Measurements from ENCODE around the gene HHATL. TPM values are rescaled to one million over a fixed set of nuclear protein-coding genes. Genes with fewer than 3 reads are reported as not detected.

HHATL gene
- total RNA-seq, 1 experiment from 2014 or later: not detected

GRCh38 chr3:42684632-42685362 is 17.8 kb downstream of the HHATL start:
- H3K4me3 Mint-ChIP-seq (ENCODE audit: unreplicated experiment): no peak overlapping the region
- POLR2A ChIA-PET: no interaction called here

GRCh38 chr3:42683875-42684598 is 18.6 kb downstream of the HHATL start:
- Histone ChIP-seq H3K9me3 (no peaks in the 10 kb centered on the region), H3K36me3 (ENCODE audit: control insufficient read depth, insufficient read depth, low read length) (no peaks in the 10 kb centered on the region), H3K4me3 (ENCODE audit: low read depth, low read length) (no peak overlapping the region), H3K27me3 (replicated peaks; ENCODE audit: control insufficient read depth, insufficient read depth, low read length) (no peaks in the 10 kb centered on the region), H3K4me1 (no peaks in the 10 kb centered on the region)
- H3K4me3 Mint-ChIP-seq (ENCODE audit: unreplicated experiment): no peak overlapping the region
- TF ChIP-seq, protein P1, sequence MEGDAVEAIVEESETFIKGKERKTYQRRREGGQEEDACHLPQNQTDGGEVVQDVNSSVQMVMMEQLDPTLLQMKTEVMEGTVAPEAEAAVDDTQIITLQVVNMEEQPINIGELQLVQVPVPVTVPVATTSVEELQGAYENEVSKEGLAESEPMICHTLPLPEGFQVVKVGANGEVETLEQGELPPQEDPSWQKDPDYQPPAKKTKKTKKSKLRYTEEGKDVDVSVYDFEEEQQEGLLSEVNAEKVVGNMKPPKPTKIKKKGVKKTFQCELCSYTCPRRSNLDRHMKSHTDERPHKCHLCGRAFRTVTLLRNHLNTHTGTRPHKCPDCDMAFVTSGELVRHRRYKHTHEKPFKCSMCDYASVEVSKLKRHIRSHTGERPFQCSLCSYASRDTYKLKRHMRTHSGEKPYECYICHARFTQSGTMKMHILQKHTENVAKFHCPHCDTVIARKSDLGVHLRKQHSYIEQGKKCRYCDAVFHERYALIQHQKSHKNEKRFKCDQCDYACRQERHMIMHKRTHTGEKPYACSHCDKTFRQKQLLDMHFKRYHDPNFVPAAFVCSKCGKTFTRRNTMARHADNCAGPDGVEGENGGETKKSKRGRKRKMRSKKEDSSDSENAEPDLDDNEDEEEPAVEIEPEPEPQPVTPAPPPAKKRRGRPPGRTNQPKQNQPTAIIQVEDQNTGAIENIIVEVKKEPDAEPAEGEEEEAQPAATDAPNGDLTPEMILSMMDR (IDR thresholded peaks at IDR 0.05; ENCODE audit: insufficient read depth in 1 of 2, low read depth in 1 of 2, low read length in 1 of 2, severe bottlenecking in 1 of 2, unreplicated experiment in 1 of 2): no peak
- H3K4me1 Mint-ChIP-seq (ENCODE audit: low read depth, unreplicated experiment): no peaks in the 10 kb centered on the region
- DNase-seq: peak; percentile 23 to 70
- ChIA-PET POLR2A (no interaction called here), CTCF (no interaction called here)
- BruUV-seq (replicated peaks): no TSS peak
- H3K9me3 Mint-ChIP-seq (ENCODE audit: unreplicated experiment): no peaks in the 10 kb centered on the region
- no peak overlapping the region for H3K27ac Mint-ChIP-seq (ENCODE audit: unreplicated experiment)
- intact Hi-C loops (cut with micrococcal nuclease; ENCODE audit: unreplicated experiment): no loop called here
- no peaks in the 10 kb centered on the region for H3K36me3 Mint-ChIP-seq (ENCODE audit: insufficient read depth, unreplicated experiment)
- H3K27me3 Mint-ChIP-seq (ENCODE audit: insufficient read depth, unreplicated experiment): peaks cover 5% of the 10 kb centered on the region

More at GRCh38 chr3:42684632-42685362, 17.8 kb downstream of the HHATL start:
- intact Hi-C loops (cut with micrococcal nuclease; ENCODE audit: unreplicated experiment): no loop called here
- BruUV-seq (replicated peaks): no TSS peak
- DNase-seq: peak in 1 of 2 experiments; percentile 5
- Mint-ChIP-seq H3K27ac (ENCODE audit: unreplicated experiment) (no peak overlapping the region), H3K27me3 (ENCODE audit: insufficient read depth, unreplicated experiment) (peaks cover 10% of the 10 kb centered on the region), H3K9me3 (ENCODE audit: unreplicated experiment) (no peaks in the 10 kb centered on the region), H3K4me1 (ENCODE audit: low read depth, unreplicated experiment) (no peaks in the 10 kb centered on the region), H3K36me3 (ENCODE audit: insufficient read depth, unreplicated experiment) (no peaks in the 10 kb centered on the region)
- Histone ChIP-seq H3K27me3 (replicated peaks; ENCODE audit: control insufficient read depth, insufficient read depth, low read length) (no peaks in the 10 kb centered on the region), H3K36me3 (ENCODE audit: control insufficient read depth, insufficient read depth, low read length) (no peaks in the 10 kb centered on the region), H3K4me3 (ENCODE audit: low read depth, low read length) (no peak overlapping the region), H3K4me1 (no peaks in the 10 kb centered on the region), H3K9me3 (no peaks in the 10 kb centered on the region)
- CTCF ChIA-PET: no interaction called here
- TF ChIP-seq, protein P1 (IDR thresholded peaks at IDR 0.05; ENCODE audit: insufficient read depth in 1 of 2, low read depth in 1 of 2, low read length in 1 of 2, severe bottlenecking in 1 of 2, unreplicated experiment in 1 of 2): no peak

DNA sequence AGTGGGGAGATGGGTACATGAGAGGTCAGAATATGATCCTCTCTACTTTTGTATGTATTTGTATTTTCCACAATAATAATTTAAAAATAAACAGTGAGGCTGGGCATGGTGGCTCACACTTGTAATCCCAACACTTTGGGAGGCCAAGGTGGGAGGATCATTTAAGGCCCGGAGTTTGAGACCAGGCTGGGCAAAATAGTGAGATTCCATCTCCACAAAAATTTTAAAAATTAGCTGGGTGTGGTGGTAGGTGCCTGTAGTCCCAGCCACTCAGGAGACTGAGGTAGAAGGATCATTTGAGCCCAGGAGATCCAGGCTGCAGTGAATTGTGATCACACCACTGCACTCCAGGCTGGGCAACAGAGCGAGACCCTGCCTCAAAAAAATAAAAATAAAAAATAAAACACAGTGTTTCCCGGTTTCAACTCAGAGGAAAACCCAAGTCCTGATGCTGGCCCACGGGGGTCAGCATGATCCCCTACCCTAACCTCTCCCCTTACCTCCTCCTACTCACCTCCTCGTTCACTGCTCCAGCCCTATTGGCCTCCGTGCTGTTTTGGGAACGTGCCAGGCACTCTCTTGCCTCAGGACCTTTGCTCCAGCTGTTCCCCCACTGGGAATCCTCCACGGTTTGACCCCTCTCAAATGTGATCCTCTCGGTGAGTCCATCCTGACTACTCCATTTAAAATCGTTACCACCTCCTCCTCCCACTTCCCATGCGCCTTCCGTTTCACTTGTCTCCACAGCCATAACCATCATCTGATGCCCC is 20.1 kb downstream of the HHATL start:
- H3K4me3 ChIP-seq (ENCODE audit: low read depth, low read length): no peak overlapping the region
- H3K9me3 Mint-ChIP-seq (ENCODE audit: unreplicated experiment): no peaks in the 10 kb centered on the region
- CTCF ChIA-PET: no interaction called here
- H3K4me1 ChIP-seq: no peaks in the 10 kb centered on the region
- BruUV-seq (replicated peaks): no TSS peak
- POLR2A ChIA-PET: no interaction called here
- TF ChIP-seq, protein P1 (IDR thresholded peaks at IDR 0.05; ENCODE audit: insufficient read depth in 1 of 2, low read depth in 1 of 2, low read length in 1 of 2, severe bottlenecking in 1 of 2, unreplicated experiment in 1 of 2): no peak
- H3K27ac Mint-ChIP-seq (ENCODE audit: unreplicated experiment): no peak overlapping the region
- H3K4me3 Mint-ChIP-seq (ENCODE audit: unreplicated experiment): no peak overlapping the region
- no peaks in the 10 kb centered on the region for H3K36me3 Mint-ChIP-seq (ENCODE audit: insufficient read depth, unreplicated experiment)
- no peaks in the 10 kb centered on the region for H3K9me3 ChIP-seq
- no peaks in the 10 kb centered on the region for H3K27me3 ChIP-seq (replicated peaks; ENCODE audit: control insufficient read depth, insufficient read depth, low read length)
- DNase-seq: peak in 1 of 2 experiments; percentile 13
- H3K36me3 ChIP-seq (ENCODE audit: control insufficient read depth, insufficient read depth, low read length): no peaks in the 10 kb centered on the region
- H3K27me3 Mint-ChIP-seq (ENCODE audit: insufficient read depth, unreplicated experiment): peaks cover 14% of the 10 kb centered on the region
- H3K4me1 Mint-ChIP-seq (ENCODE audit: low read depth, unreplicated experiment): no peaks in the 10 kb centered on the region
- intact Hi-C loops (cut with micrococcal nuclease; ENCODE audit: unreplicated experiment): no loop called here

All from Caco-2 (cell line).